Mesendoderm (in vitro differentiated cells): ENCODE measurements around the gene DMD.

Source experiments
- DNase-seq: peaks from one replicate; pipeline ENCODE4 v3.0.0; 2013
- H2AK5ac ChIP-seq: 2 replicates; pipeline ENCODE4 v1.6.1; 2013; ENCODE audit warnings: low read length, inconsistent platforms
- H2BK120ac ChIP-seq: 2 replicates; pipeline ENCODE4 v1.6.1; 2013; ENCODE audit warnings: low read depth, mild to moderate bottlenecking, low read length, moderate library complexity, mixed read lengths
- H2BK15ac ChIP-seq: replicated peaks from 2 replicates; pipeline ENCODE4 v1.6.1; 2013; ENCODE audit warnings: low read depth, mild to moderate bottlenecking, moderate library complexity
- H2BK5ac ChIP-seq: 2 replicates; pipeline ENCODE4 v1.6.1; 2013; ENCODE audit warnings: low read length, inconsistent platforms
- H3K18ac ChIP-seq: 2 replicates; pipeline ENCODE4 v1.6.1; 2013; ENCODE audit warnings: mild to moderate bottlenecking, low read length, mixed read lengths
- H3K23ac ChIP-seq: one replicate; pipeline ENCODE4 v1.6.1; 2013; ENCODE audit warnings: low read length
- H3K27ac ChIP-seq: 2 replicates; pipeline ENCODE4 v1.5.1; 2013; ENCODE audit warnings: low read depth, mild to moderate bottlenecking, inconsistent platforms, low read length, moderate library complexity
- H3K27me3 ChIP-seq: 2 replicates; pipeline ENCODE4 v1.6.1; 2013; ENCODE audit warnings: low read length, control low read depth, mild to moderate bottlenecking, inconsistent platforms; ENCODE audit not compliant: insufficient read depth, poor library complexity
- H3K36me3 ChIP-seq: 2 replicates; pipeline ENCODE4 v1.6.1; 2013; ENCODE audit warnings: low read length, inconsistent platforms; ENCODE audit not compliant: control insufficient read depth, insufficient read depth
- H3K4ac ChIP-seq: one replicate; pipeline ENCODE4 v1.6.1; 2013; ENCODE audit warnings: low read depth, mild to moderate bottlenecking, low read length, moderate library complexity
- H3K4me1 ChIP-seq: 2 replicates; pipeline ENCODE4 v1.6.1; 2013; ENCODE audit warnings: low read depth, low read length, inconsistent platforms; ENCODE audit not compliant: control insufficient read depth
- H3K4me2 ChIP-seq: 2 replicates; pipeline ENCODE4 v1.6.1; 2013; ENCODE audit warnings: low read length
- H3K4me3 ChIP-seq: 2 replicates; pipeline ENCODE4 v1.5.1; 2013; ENCODE audit warnings: mild to moderate bottlenecking, low read length
- H3K56ac ChIP-seq: one replicate; pipeline ENCODE4 v1.6.1; 2013; ENCODE audit warnings: low read length
- H3K79me1 ChIP-seq: 2 replicates; pipeline ENCODE4 v1.6.1; 2013; ENCODE audit warnings: low read length, inconsistent platforms
- H3K79me2 ChIP-seq: 2 replicates; pipeline ENCODE4 v1.6.1; 2013; ENCODE audit warnings: mild to moderate bottlenecking, low read length; ENCODE audit not compliant: control insufficient read depth, insufficient read depth
- H3K9ac ChIP-seq: 2 replicates; pipeline ENCODE4 v1.6.1; 2013; ENCODE audit warnings: low read length, inconsistent platforms
- H4K5ac ChIP-seq: one replicate; pipeline ENCODE4 v1.6.1; 2013; ENCODE audit warnings: low read length
- H4K8ac ChIP-seq: one replicate; pipeline ENCODE4 v1.6.1; 2013; ENCODE audit warnings: low read depth, mild to moderate bottlenecking, control low read depth, low read length, moderate library complexity
- WGBS: extraction: QIAGEN DNeasy Blood & Tissue Kit; methylation state at CpG from one replicate; pipeline ENCODE4 v1.1.7; 2013; ENCODE audit warnings: low lambda C conversion rate, missing lambda C conversion rate; ENCODE audit not compliant: insufficient coverage; ENCODE audit errors: extremely low coverage; 5-methylcytosine and 5-hydroxymethylcytosine counted together

DMD gene

GRCh38 chrX:31808357-31808756, 1403.0 kb downstream of the DMD start:
- Histone ChIP-seq H2BK120ac (no peak overlapping the region), H3K4me1 (no peaks in the 10 kb centered on the region), H3K79me2 (no peaks in the 10 kb centered on the region), H3K27ac (no peak overlapping the region), H3K4me2 (no peak overlapping the region), H3K4ac (no peak overlapping the region), H2BK15ac (no peak overlapping the region), H3K79me1 (no peaks in the 10 kb centered on the region), H2AK5ac (no peak overlapping the region), H3K36me3 (no peaks in the 10 kb centered on the region), H3K27me3 (no peaks in the 10 kb centered on the region), H3K56ac (no peak overlapping the region), H3K9ac (no peak overlapping the region), H3K4me3 (no peak overlapping the region), H3K18ac (no peak overlapping the region), H2BK5ac (no peak overlapping the region), H4K5ac (no peak overlapping the region), H4K8ac (no peak overlapping the region), H3K23ac (no peak overlapping the region)
- no peak for DNase-seq
- no CpG with 5 or more reads among the region's 2 CpGs for WGBS

GRCh38 chrX:31807165-31807564, 1404.2 kb downstream of the DMD start:
- Histone ChIP-seq H3K27ac (no peak overlapping the region), H2BK120ac (no peak overlapping the region), H2AK5ac (no peak overlapping the region), H4K5ac (no peak overlapping the region), H3K79me2 (no peaks in the 10 kb centered on the region), H3K27me3 (no peaks in the 10 kb centered on the region), H3K4me2 (no peak overlapping the region), H3K4me1 (no peaks in the 10 kb centered on the region), H3K4ac (no peak overlapping the region), H3K36me3 (no peaks in the 10 kb centered on the region), H3K9ac (no peak overlapping the region), H2BK15ac (no peak overlapping the region), H3K18ac (no peak overlapping the region), H2BK5ac (no peak overlapping the region), H4K8ac (no peak overlapping the region), H3K56ac (no peak overlapping the region), H3K4me3 (no peak overlapping the region), H3K23ac (no peak overlapping the region), H3K79me1 (no peaks in the 10 kb centered on the region)
- no peak for DNase-seq
- WGBS, result no CpG with 5 or more reads among the region's 2 CpGs

GRCh38 chrX:31805781-31806180, 1405.6 kb downstream of the DMD start:
- H3K4me2 ChIP-seq, result no peak overlapping the region
- no peak overlapping the region for H3K23ac ChIP-seq
- H3K18ac ChIP-seq, result no peak overlapping the region
- H3K27me3 ChIP-seq, result no peaks in the 10 kb centered on the region
- H4K8ac ChIP-seq, result no peak overlapping the region
- no peak overlapping the region for H4K5ac ChIP-seq
- H2BK120ac ChIP-seq, result no peak overlapping the region
- no peaks in the 10 kb centered on the region for H3K79me2 ChIP-seq
- H3K4me1 ChIP-seq, result no peaks in the 10 kb centered on the region
- no peaks in the 10 kb centered on the region for H3K79me1 ChIP-seq
- no peak for DNase-seq
- WGBS, result no CpG with 5 or more reads among the region's 3 CpGs
- no peak overlapping the region for H2AK5ac ChIP-seq
- H3K36me3 ChIP-seq, result no peaks in the 10 kb centered on the region
- H3K27ac ChIP-seq, result no peak overlapping the region
- H3K4me3 ChIP-seq, result no peak overlapping the region
- no peak overlapping the region for H3K56ac ChIP-seq
- H3K9ac ChIP-seq, result no peak overlapping the region
- no peak overlapping the region for H2BK5ac ChIP-seq
- H2BK15ac ChIP-seq, result no peak overlapping the region
- H3K4ac ChIP-seq, result no peak overlapping the region

- Histone ChIP-seq H3K18ac (no peak overlapping the region), H2AK5ac (no peak overlapping the region), H4K8ac (no peak overlapping the region), H2BK15ac (no peak overlapping the region), H2BK5ac (no peak overlapping the region), H3K4me3 (no peak overlapping the region), H3K27ac (no peak overlapping the region), H3K4ac (no peak overlapping the region), H3K79me2 (no peaks in the 10 kb centered on the region), H3K79me1 (no peaks in the 10 kb centered on the region), H2BK120ac (no peak overlapping the region), H3K27me3 (no peaks in the 10 kb centered on the region), H3K4me1 (no peaks in the 10 kb centered on the region), H3K23ac (no peak overlapping the region), H3K36me3 (no peaks in the 10 kb centered on the region), H3K4me2 (no peak overlapping the region), H3K56ac (no peak overlapping the region), H4K5ac (no peak overlapping the region), H3K9ac (no peak overlapping the region)
- no CpG with 5 or more reads among the region's 4 CpGs for WGBS
- no peak for DNase-seq
Measured at GRCh38 chrX:31800219-31800618, 1411.1 kb downstream of the DMD start.

GRCh38 chrX:31796624-31797023, 1414.7 kb downstream of the DMD start:
- no CpG with 5 or more reads among the region's 1 CpG for WGBS
- Histone ChIP-seq H3K4ac (no peak overlapping the region), H4K5ac (no peak overlapping the region), H3K4me2 (no peak overlapping the region), H3K4me1 (no peaks in the 10 kb centered on the region), H3K27ac (no peak overlapping the region), H2BK120ac (no peak overlapping the region), H3K79me2 (no peaks in the 10 kb centered on the region), H3K36me3 (no peaks in the 10 kb centered on the region), H3K23ac (no peak overlapping the region), H2BK15ac (no peak overlapping the region), H3K18ac (no peak overlapping the region), H3K4me3 (no peak overlapping the region), H2BK5ac (no peak overlapping the region), H3K27me3 (no peaks in the 10 kb centered on the region), H3K56ac (no peak overlapping the region), H3K9ac (no peak overlapping the region), H2AK5ac (no peak overlapping the region), H4K8ac (no peak overlapping the region), H3K79me1 (no peaks in the 10 kb centered on the region)
- DNase-seq, result no peak

GRCh38 chrX:31747411-31747810, 1463.9 kb downstream of the DMD start:
- no CpG with 5 or more reads among the region's 5 CpGs for WGBS
- Histone ChIP-seq H3K4ac (no peak overlapping the region), H3K36me3 (no peaks in the 10 kb centered on the region), H3K4me3 (no peak overlapping the region), H2AK5ac (no peak overlapping the region), H2BK5ac (no peak overlapping the region), H3K23ac (no peak overlapping the region), H3K9ac (no peak overlapping the region), H4K8ac (no peak overlapping the region), H3K56ac (no peak overlapping the region), H3K27ac (no peak overlapping the region), H3K4me2 (no peak overlapping the region), H3K27me3 (no peaks in the 10 kb centered on the region), H4K5ac (no peak overlapping the region), H3K4me1 (no peaks in the 10 kb centered on the region), H3K79me1 (no peaks in the 10 kb centered on the region), H3K18ac (no peak overlapping the region), H3K79me2 (no peaks in the 10 kb centered on the region), H2BK120ac (no peak overlapping the region), H2BK15ac (no peak overlapping the region)
- DNase-seq, result no peak
